ENCODE results near the gene ZDHHC19.

Gene ZDHHC19

DNA sequence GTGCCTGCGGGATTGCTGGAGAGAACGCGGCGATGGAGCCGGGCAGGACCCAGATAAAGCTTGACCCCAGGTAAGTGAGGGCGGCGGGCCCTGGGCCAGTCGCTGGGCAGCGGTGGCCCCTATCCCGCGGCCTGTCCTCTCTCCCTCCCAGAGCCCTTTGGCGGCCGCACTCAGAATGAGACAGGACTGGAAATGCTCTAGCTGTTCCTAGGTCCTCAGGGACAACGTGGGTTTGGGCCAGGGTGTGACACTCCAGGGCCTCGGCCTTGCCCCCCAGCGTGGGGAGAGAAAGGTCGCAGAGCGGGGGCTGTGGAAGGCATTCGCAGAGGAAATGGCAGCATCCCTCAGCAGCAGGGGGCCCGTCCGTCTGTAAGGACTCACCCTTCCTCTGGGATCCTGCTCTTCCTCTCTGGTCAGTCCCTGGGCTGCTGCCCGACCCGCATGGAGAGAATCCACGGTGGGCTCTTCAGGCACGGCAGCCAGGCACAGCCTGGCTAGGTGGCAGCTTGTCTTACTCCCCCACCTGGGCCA is 5.5 kb upstream of the ZDHHC19 start:
- ATAC-seq (ENCODE audit: insufficient read depth, low read depth), result no peak
- no peaks in the 10 kb centered on the region for H3K79me2 ChIP-seq (ENCODE audit: insufficient read depth, low read length)
- no peaks in the 10 kb centered on the region for H3K36me3 ChIP-seq (ENCODE audit: insufficient read depth, low read length)
- H3K27ac ChIP-seq (ENCODE audit: low read length), result no peak overlapping the region
- TF ChIP-seq CTCF (IDR thresholded peaks at IDR 0.05; ENCODE audit: borderline replicate concordance, extremely low read depth, low read length, poor library complexity, severe bottlenecking) (no peak), EZH2 (IDR thresholded peaks at IDR 0.05; ENCODE audit: borderline replicate concordance, low read depth, low read length, severe bottlenecking) (no peak)
- no peaks in the 10 kb centered on the region for H3K9me3 ChIP-seq (ENCODE audit: insufficient read depth, low read length, severe bottlenecking)
- no peak for DNase-seq
- peaks cover 27% of the 10 kb centered on the region for H3K4me1 ChIP-seq (ENCODE audit: insufficient read depth, low read length)
- H3K4me3 ChIP-seq (ENCODE audit: low read depth in 1 of 2, low read length in 2 of 2), result no peak overlapping the region
- H2AFZ ChIP-seq (ENCODE audit: low read depth, low read length), result no peak overlapping the region
- no peaks in the 10 kb centered on the region for H3K27me3 ChIP-seq (ENCODE audit: insufficient read depth, low read length, poor library complexity)
- no peaks in the 10 kb centered on the region for H4K20me1 ChIP-seq (ENCODE audit: insufficient read depth, low read length)
- no peak overlapping the region for H3K9ac ChIP-seq (ENCODE audit: low read depth, low read length)
- H3K4me2 ChIP-seq (ENCODE audit: insufficient read depth, low read length), result no peak overlapping the region

- Histone ChIP-seq H3K36me3 (ENCODE audit: insufficient read depth, low read length) (no peaks in the 10 kb centered on the region), H3K27ac (ENCODE audit: low read length) (no peak within 1 kb of the TSS), H4K20me1 (ENCODE audit: insufficient read depth, low read length) (no peaks in the 10 kb centered on the region), H3K9ac (ENCODE audit: low read depth, low read length) (no peak within 1 kb of the TSS), H3K4me2 (ENCODE audit: insufficient read depth, low read length) (no peak within 1 kb of the TSS), H3K79me2 (ENCODE audit: insufficient read depth, low read length) (no peaks in the 10 kb centered on the region), H3K4me1 (ENCODE audit: insufficient read depth, low read length) (peaks cover 27% of the 10 kb centered on the region), H2AFZ (ENCODE audit: low read depth, low read length) (no peak within 1 kb of the TSS), H3K9me3 (ENCODE audit: insufficient read depth, low read length, severe bottlenecking) (no peaks in the 10 kb centered on the region), H3K4me3 (ENCODE audit: low read depth in 1 of 2, low read length in 2 of 2) (no peak within 1 kb of the TSS), H3K27me3 (ENCODE audit: insufficient read depth, low read length, poor library complexity) (no peaks in the 10 kb centered on the region)
- DNase-seq (no peak), ATAC-seq (ENCODE audit: insufficient read depth, low read depth) (no peak)
- TF ChIP-seq CTCF (IDR thresholded peaks at IDR 0.05; ENCODE audit: borderline replicate concordance, extremely low read depth, low read length, poor library complexity, severe bottlenecking), result no peak
- no peak for TF ChIP-seq EZH2 (IDR thresholded peaks at IDR 0.05; ENCODE audit: borderline replicate concordance, low read depth, low read length, severe bottlenecking)
These were observed 4.9 kb upstream of the ZDHHC19 start, which contains the start of gene SLC51A for GRCh38 chr3:196216089-196216564. Gene SLC51A, plus strand, starts transcription at chr3:196216534. Its CDS starts 179 bp downstream, at chr3:196216713.

- no peaks in the 10 kb centered on the region for H3K36me3 ChIP-seq (ENCODE audit: insufficient read depth, low read length)
- no peak overlapping the region for H3K9ac ChIP-seq (ENCODE audit: low read depth, low read length)
- H3K4me3 ChIP-seq (ENCODE audit: low read depth in 1 of 2, low read length in 2 of 2), result no peak overlapping the region
- no peak overlapping the region for H2AFZ ChIP-seq (ENCODE audit: low read depth, low read length)
- no peak overlapping the region for H3K4me2 ChIP-seq (ENCODE audit: insufficient read depth, low read length)
- peaks cover 27% of the 10 kb centered on the region for H3K4me1 ChIP-seq (ENCODE audit: insufficient read depth, low read length)
- DNase-seq (no peak), ATAC-seq (ENCODE audit: insufficient read depth, low read depth) (no peak)
- no peak overlapping the region for H3K27ac ChIP-seq (ENCODE audit: low read length)
- TF ChIP-seq EZH2 (IDR thresholded peaks at IDR 0.05; ENCODE audit: borderline replicate concordance, low read depth, low read length, severe bottlenecking) (no peak), CTCF (IDR thresholded peaks at IDR 0.05; ENCODE audit: borderline replicate concordance, extremely low read depth, low read length, poor library complexity, severe bottlenecking) (no peak)
- no peaks in the 10 kb centered on the region for H3K79me2 ChIP-seq (ENCODE audit: insufficient read depth, low read length)
- H3K27me3 ChIP-seq (ENCODE audit: insufficient read depth, low read length, poor library complexity), result no peaks in the 10 kb centered on the region
- H3K9me3 ChIP-seq (ENCODE audit: insufficient read depth, low read length, severe bottlenecking), result no peaks in the 10 kb centered on the region
- H4K20me1 ChIP-seq (ENCODE audit: insufficient read depth, low read length), result no peaks in the 10 kb centered on the region
These were observed 4.4 kb upstream of the ZDHHC19 start for GRCh38 chr3:196215493-196216020.

All from DND-41 (cell line).